ENCODE data around the gene HIP1R. TPM values are rescaled to one million over a fixed set of nuclear protein-coding genes. Genes with fewer than 3 reads are reported as not detected.
"Not testable (repeated sequence)": the region's sequence is repeated elsewhere in the genome, so short reads cannot be mapped to it uniquely, and the experiment has no call there.

The HIP1R gene
- total and polyA plus RNA-seq, 7 donors: 4.2 to 77.4 (median 15.2) TPM

DNA sequence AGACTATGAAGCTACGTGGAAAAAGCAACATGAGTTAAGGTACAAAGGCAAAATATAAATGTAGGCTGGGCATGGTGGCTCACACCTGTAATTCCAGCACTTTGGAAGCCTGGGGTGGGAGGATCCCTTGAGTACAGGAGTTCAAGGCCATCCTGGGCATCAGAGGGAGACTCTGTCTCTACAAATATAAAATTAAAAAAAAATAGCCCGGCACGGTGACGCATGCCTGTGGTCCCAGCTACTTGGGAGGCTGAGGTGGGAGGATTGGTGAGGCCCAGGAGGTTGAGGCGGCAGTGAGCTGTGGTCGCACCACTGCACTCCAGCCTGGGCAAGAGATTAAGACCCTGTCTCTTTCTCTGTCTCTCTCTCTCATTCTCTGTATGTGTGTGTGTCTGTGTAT is 64.6 kb downstream of the HIP1R start:
- intact Hi-C loops (cut with DNase I): loop anchor here (5.0 kb wide), 1 partner anchor 67 kb away; the partner anchor contains the start of gene ABCB9
- H3K9me3 ChIP-seq: no peaks in the 10 kb centered on the region
- WGBS, 2 donors: 93 to 94% methylated on average over 6 of the region's 6 CpGs
- no peak overlapping the region for H3K27ac ChIP-seq
- H3K27me3 ChIP-seq: no peaks in the 10 kb centered on the region
- peaks cover 0 to 5% (median 3%) of the 10 kb centered on the region in 4 donors for H3K4me1 ChIP-seq
- TF ChIP-seq POLR2A (IDR thresholded peaks at IDR 0.05): no peak
- TF ChIP-seq, protein P1, sequence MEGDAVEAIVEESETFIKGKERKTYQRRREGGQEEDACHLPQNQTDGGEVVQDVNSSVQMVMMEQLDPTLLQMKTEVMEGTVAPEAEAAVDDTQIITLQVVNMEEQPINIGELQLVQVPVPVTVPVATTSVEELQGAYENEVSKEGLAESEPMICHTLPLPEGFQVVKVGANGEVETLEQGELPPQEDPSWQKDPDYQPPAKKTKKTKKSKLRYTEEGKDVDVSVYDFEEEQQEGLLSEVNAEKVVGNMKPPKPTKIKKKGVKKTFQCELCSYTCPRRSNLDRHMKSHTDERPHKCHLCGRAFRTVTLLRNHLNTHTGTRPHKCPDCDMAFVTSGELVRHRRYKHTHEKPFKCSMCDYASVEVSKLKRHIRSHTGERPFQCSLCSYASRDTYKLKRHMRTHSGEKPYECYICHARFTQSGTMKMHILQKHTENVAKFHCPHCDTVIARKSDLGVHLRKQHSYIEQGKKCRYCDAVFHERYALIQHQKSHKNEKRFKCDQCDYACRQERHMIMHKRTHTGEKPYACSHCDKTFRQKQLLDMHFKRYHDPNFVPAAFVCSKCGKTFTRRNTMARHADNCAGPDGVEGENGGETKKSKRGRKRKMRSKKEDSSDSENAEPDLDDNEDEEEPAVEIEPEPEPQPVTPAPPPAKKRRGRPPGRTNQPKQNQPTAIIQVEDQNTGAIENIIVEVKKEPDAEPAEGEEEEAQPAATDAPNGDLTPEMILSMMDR (IDR thresholded peaks at IDR 0.05): no peak
- no peak for TF ChIP-seq POLR2AphosphoS5 (IDR thresholded peaks at IDR 0.05)
- TF ChIP-seq EP300 (IDR thresholded peaks at IDR 0.05): no peak
- H3K36me3 ChIP-seq: no peaks in the 10 kb centered on the region
- no peak overlapping the region for H3K4me3 ChIP-seq
- DNase-seq: no peak

DNA sequence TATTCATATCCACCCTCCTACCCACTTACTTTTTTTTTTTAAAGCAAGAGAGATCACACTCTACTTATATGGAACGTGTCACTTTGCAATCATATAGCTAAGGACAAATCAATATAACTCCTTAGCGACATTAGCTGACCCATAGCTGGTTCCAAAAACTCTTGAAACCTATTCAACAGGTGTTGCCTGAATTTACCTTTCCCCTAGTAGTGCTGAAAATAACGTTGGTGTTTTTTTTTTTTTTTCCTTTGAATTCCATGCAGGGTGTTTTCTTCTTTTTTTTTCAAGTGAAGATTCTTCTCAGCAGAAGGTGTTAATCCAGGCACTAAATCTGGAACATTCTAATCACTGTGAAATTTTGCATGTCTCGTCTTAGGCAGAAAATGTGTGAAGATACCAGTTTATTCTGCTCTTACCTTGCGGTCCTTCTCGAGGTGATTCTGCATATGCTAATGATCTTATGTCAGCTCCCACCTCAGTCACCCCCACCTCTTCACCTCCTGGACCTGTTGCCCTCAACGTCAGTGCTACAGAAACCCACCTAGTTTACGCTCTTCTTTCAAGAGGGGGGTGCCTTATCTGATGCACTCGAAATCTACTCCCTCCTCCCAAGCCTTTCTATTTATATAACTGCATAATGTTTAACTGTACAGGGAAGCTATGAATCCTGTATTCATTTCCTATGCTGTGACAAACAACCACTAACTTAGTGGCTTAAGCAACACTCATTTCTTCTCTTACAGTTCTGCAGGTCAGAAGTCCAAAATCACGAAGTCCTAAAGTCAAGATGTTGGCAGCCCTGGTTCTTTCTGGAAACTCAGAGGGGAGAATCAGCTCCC is 67.8 kb downstream of the HIP1R start:
- no peak overlapping the region for H3K27ac ChIP-seq
- H3K9me3 ChIP-seq: no peaks in the 10 kb centered on the region
- no peaks in the 10 kb centered on the region for H3K27me3 ChIP-seq
- intact Hi-C loops (cut with DNase I): no loop called here
- no peak overlapping the region for H3K4me3 ChIP-seq
- no peaks in the 10 kb centered on the region for H3K36me3 ChIP-seq
- 11 to 37% methylated on average over 10 of the region's 10 CpGs for WGBS, 2 donors
- no peak for DNase-seq
- H3K4me1 ChIP-seq: no peaks in the 10 kb centered on the region
- TF ChIP-seq EP300 (IDR thresholded peaks at IDR 0.05): no peak
- TF ChIP-seq POLR2AphosphoS5 (IDR thresholded peaks at IDR 0.05): no peak
- no peak for TF ChIP-seq POLR2A (IDR thresholded peaks at IDR 0.05)
- TF ChIP-seq, protein P1 (IDR thresholded peaks at IDR 0.05): no peak

DNA sequence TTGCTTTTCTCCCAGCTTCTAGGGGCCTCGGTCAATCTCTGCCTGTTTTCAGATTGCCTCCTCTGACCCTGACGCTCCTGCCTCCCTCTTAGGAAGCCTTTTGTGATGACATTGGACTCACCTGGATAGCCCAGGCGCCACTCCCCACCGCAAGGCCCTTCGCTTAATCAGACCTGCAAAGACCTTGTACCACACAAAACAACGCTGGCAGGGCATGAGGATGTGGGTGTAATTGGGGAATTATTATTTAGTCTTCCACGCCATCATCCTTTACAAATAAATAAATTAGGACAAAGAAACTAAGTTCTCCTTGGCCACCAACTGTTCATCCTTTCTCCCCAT is 68.4 kb downstream of the HIP1R start:
- H3K4me3 ChIP-seq: no peak overlapping the region
- no peaks in the 10 kb centered on the region for H3K36me3 ChIP-seq
- no peaks in the 10 kb centered on the region for H3K9me3 ChIP-seq
- intact Hi-C loops (cut with DNase I): no loop called here
- H3K4me1 ChIP-seq: no peaks in the 10 kb centered on the region
- WGBS, 2 donors: 22 to 64% methylated on average over 7 of the region's 7 CpGs
- H3K27ac ChIP-seq: no peak overlapping the region
- H3K27me3 ChIP-seq: no peaks in the 10 kb centered on the region
- DNase-seq: no peak
- TF ChIP-seq EP300 (IDR thresholded peaks at IDR 0.05): no peak
- TF ChIP-seq, protein P1 (IDR thresholded peaks at IDR 0.05): no peak
- no peak for TF ChIP-seq POLR2A (IDR thresholded peaks at IDR 0.05)
- no peak for TF ChIP-seq POLR2AphosphoS5 (IDR thresholded peaks at IDR 0.05)

DNA sequence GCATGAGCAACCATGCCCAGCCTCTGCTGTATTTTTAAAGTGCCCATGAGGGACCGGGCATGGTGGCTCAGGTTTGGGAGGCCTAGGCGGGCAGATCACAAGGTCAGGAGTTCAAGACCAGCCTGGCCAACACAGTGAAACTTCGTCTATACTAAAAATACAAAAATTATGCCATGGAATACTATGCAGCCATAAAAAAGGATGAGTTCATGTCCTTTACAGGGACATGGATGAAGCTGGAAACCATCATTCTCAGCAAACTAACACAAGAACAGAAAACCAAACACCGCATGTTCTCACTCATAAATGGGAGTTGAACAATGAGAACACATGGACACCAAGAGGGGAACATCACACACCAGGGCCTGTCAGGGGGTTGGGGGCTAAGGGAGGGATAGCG is 70.0 kb downstream of the HIP1R start:
- DNase-seq; H3K9me3 ChIP-seq; H3K27ac ChIP-seq; H3K36me3 ChIP-seq; intact Hi-C loops (cut with DNase I); H3K4me1 ChIP-seq; H3K4me3 ChIP-seq; H3K27me3 ChIP-seq: not testable (repeated sequence)
- WGBS, 2 donors: 96 to 97% methylated on average over 5 of the region's 5 CpGs

DNA sequence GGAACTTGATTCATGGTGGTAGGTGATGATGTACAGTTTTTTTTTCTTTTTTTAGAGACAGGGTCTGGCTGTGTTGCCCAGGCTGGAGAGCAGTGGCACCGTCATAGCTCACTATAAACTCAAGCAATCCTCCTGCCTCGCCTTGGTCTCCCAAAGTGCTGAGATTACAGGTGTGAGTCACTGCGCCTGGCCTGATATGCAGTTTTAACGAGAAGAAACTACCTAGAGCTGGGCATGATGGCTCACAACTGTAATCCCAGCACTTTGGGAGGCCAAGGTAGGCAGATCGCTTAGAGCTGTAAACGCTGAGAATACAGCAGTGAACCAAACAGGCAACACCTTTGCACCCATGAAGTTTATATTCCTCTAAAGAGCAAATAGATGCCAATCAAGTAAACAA is 73.7 kb downstream of the HIP1R start:
- no peaks in the 10 kb centered on the region for H3K27me3 ChIP-seq
- H3K4me1 ChIP-seq: no peaks in the 10 kb centered on the region
- H3K36me3 ChIP-seq: no peaks in the 10 kb centered on the region
- 19 to 65% methylated on average over 6 of the region's 6 CpGs for WGBS, 2 donors
- no peak overlapping the region for H3K27ac ChIP-seq
- DNase-seq: no peak
- no peaks in the 10 kb centered on the region for H3K9me3 ChIP-seq
- intact Hi-C loops (cut with DNase I): no loop called here
- TF ChIP-seq EP300 (IDR thresholded peaks at IDR 0.05) (no peak), POLR2A (IDR thresholded peaks at IDR 0.05) (no peak), POLR2AphosphoS5 (IDR thresholded peaks at IDR 0.05) (no peak)
- TF ChIP-seq, protein P1 (IDR thresholded peaks at IDR 0.05): no peak
- H3K4me3 ChIP-seq: no peak overlapping the region

Data from sigmoid colon (tissue), 7 donors.